ENCODE measurements around the gene ALOX12.

DNA sequence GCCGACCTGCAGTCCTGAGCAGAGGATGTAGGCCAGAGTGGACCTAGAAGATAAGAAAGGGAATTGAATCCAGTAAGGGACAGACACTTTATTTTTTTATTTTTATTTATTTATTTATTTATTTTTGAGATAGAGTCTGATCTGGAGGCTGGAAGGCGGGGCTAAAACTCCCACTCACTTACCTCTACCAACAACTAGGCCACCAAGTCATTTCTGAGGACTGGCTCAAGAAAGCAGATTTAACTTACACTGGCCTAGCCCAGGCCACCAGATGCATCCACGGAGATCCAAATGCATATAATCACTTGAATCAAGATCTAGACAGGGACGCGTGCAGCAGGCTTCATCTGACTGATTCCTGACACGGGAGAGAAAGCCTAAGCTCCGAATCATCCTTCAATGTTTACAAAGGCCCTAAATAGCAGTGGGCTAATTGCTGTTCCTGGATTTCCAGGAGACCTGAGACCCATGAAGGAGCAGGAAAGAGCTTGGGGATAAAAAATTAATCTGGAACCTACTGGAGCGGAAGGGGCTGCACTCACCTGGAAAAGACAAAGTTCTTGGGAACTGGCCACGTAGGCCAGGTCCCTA is 1.1 kb upstream of the ALOX12 start:
- TF ChIP-seq, protein P1, sequence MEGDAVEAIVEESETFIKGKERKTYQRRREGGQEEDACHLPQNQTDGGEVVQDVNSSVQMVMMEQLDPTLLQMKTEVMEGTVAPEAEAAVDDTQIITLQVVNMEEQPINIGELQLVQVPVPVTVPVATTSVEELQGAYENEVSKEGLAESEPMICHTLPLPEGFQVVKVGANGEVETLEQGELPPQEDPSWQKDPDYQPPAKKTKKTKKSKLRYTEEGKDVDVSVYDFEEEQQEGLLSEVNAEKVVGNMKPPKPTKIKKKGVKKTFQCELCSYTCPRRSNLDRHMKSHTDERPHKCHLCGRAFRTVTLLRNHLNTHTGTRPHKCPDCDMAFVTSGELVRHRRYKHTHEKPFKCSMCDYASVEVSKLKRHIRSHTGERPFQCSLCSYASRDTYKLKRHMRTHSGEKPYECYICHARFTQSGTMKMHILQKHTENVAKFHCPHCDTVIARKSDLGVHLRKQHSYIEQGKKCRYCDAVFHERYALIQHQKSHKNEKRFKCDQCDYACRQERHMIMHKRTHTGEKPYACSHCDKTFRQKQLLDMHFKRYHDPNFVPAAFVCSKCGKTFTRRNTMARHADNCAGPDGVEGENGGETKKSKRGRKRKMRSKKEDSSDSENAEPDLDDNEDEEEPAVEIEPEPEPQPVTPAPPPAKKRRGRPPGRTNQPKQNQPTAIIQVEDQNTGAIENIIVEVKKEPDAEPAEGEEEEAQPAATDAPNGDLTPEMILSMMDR (IDR thresholded peaks at IDR 0.05; ENCODE audit: low read length): no peak
- TF ChIP-seq EZH2phosphoT487 (IDR thresholded peaks at IDR 0.05; ENCODE audit: low read length) (no peak), EZH2 (optimal IDR thresholded peaks at IDR 0.05; ENCODE audit: low read depth, low read length) (no peak)
